GM12801 (cell line): ENCODE results near the gene SLC9C1.

Experiments
- TF ChIP-seq, protein P1 (sequence below): IDR thresholded peaks from one replicate; pipeline ENCODE4 v1.5.1; 2011; ENCODE audit warnings: control low read depth; ENCODE audit not compliant: insufficient read length; ENCODE audit errors: extremely low read depth

SLC9C1 gene

DNA sequence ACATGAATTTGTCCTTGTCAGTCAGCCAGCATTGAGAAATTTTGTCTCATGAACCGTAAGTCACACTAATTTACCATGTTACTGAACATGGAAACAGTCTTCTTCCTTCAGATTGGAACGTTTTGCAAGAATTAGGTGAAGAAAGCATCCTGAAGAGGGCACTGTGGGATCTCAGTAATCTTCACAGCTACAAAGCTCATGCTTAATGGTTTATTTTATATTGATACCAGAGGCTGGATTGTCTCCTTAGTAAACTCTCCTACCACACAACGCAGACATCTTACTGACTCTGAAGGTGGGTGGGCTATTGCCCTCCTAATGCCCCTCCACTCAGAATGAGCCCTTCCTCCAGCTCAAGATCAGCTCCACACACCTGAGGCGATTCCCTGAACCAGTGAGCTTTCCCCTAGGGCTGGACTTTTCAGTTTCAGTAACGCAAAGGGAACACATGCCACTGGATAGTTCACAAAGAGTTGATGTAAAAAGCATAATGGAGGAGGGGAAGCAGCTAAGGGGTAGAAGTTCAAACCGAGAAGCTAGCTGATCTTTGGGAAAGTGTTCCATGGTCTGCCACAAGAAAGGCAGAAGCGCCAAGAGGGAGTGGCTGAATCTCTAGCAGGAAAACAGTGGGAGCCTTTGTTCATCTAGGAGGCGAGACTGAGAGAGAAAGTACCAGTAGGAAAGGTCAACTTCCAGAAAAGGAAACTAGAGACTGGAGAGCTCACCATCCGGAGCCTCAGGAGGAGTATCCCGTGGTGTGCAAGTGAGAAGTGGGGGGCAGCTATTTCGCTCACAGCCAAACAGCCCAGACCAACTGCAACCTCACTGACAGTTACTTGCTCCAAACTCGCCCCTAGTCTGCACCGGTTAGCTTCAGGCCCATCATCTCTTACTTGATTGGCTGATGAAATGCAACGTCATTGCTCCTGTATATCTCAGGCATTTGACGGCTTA, at the start of gene SLC9C1:
TSS of gene SLC9C1 (minus strand) at position 849 of the 954 bp plus-strand sequence. CDS start 7,425 bp downstream, outside the sequence.
- TF ChIP-seq, protein P1, sequence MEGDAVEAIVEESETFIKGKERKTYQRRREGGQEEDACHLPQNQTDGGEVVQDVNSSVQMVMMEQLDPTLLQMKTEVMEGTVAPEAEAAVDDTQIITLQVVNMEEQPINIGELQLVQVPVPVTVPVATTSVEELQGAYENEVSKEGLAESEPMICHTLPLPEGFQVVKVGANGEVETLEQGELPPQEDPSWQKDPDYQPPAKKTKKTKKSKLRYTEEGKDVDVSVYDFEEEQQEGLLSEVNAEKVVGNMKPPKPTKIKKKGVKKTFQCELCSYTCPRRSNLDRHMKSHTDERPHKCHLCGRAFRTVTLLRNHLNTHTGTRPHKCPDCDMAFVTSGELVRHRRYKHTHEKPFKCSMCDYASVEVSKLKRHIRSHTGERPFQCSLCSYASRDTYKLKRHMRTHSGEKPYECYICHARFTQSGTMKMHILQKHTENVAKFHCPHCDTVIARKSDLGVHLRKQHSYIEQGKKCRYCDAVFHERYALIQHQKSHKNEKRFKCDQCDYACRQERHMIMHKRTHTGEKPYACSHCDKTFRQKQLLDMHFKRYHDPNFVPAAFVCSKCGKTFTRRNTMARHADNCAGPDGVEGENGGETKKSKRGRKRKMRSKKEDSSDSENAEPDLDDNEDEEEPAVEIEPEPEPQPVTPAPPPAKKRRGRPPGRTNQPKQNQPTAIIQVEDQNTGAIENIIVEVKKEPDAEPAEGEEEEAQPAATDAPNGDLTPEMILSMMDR, result no peak

DNA sequence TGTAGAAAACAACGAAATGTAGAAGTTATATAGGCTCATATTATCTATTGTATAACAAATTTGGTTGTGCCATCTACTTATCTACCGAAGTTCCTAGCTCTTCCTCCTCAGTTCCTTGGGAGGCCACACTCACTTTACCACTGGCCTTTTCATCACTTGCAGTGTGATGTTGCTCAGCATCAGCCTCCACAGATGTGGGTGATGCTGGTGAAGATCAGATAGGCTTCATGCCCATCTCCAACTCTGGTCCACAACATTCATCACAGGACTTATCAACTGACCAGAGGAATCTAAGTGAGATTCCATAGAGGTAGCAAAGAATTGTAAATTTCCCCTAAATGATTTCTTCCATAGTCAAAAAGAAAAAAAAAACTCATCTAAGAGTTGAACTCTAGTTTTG, 47.4 kb upstream of the SLC9C1 start:
- TF ChIP-seq, protein P1, result no peak

DNA sequence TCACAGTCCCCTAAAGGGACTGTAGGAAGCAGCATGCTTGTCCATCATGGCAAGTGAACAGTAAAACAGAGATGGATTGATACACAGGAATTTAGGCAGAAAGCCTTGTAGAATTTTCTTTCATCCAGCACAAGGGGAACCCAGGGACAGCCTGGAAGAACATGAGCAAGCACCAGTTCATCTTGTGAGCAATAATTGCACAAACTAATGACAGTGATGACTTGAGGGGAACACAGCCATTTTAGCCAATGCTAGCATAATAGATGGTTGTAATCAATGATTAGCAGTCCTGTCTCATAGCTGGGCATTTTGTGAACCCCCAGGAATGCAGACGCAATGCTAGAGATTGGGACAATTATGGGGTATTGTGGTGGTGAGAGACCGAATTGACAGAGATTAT, 45.6 kb upstream of the SLC9C1 start:
- TF ChIP-seq, protein P1, result no peak

DNA sequence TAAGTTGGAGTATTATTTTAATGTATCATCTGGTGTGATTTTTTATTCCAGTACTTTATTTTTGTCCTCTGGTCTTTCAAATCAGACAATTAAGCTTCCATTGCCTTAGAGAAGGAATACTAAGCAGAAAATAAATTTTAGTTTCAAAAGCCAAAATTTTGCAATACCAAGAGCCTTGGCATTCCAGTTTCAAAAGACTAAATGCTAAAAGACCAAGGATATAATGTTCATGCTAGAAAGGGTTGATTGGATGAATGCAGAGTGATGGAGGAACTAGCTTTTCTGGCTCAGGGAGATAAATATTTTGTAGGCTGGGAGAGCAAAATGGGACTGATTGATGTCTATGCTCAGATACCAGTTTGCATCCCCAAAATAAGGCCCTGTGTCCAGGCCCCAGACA, 45.1 kb upstream of the SLC9C1 start:
- TF ChIP-seq, protein P1, result no peak

DNA sequence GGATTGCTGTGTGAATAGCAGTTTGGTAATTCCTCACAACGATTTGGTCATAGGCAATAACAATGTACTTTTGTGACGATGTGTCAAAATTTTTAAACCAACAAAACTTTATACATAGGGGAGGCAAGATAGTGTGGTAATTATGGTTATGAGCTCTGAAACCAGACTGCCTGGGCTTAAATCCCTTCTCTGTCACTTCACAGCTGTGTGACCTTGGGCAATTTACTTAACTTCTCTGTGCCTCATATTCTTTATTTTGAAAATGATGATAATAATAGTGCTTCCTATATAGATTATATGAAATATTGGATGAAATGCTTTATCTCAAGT, 44.7 kb upstream of the SLC9C1 start:
- TF ChIP-seq, protein P1, result no peak

DNA sequence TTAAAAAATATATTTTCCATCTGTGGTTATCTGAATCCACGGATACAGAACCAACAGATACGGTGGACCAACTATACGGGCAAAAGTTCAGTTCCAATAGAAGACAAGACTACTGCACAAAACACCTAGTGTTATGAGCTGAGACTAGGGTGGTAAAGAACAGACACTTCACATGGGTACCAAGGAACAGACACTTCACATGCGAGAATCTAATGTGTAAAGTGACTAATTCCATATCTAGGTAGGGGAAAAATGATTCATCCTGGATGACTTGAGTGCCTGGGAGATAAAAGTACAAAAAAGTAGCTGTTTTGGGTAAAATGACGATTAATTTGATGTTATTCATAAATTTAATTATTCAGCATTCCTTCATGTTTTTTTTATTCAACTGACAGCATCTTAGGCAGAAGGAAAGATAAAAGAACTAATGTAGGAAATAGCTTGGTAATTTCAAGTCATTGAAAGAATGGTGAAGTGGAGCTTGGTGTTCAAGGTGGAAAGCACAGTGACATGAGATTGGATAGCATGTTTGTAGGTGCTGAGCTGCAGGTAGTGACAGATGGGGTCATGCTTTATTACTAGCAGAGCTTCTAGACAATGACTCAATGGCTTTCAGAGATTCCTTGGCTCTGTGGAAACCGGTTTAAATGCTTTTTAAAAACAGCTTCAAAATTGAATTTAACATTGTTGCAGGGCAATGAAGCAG, 44.2 kb upstream of the SLC9C1 start:
- TF ChIP-seq, protein P1, result no peak

DNA sequence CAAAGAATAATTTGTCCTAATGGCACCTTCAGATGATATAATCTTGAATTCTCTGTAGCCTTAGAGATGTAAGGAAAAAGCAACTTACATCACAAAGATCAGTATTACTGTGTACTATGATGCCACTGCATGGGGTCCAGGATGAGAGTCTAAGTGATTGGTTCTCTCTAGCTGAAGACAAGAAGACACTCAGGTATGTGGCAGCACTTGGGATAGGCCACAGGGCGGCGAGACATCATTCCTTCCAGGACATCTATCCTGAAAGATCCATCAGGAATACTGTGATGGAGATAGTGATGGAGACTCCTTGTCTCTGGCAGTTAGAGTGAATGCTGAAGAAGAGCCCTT, 41.4 kb upstream of the SLC9C1 start:
- TF ChIP-seq, protein P1, result no peak
